Glomerular visceral epithelial cell (primary cell): ENCODE data around the gene ANKRD13A.
"Not testable (repeated sequence)": the region's sequence is repeated elsewhere in the genome, so short reads cannot be mapped to it uniquely, and the experiment has no call there.

Source experiments
- DNase-seq: peaks from one replicate; pipeline ENCODE4 v3.0.0-alpha.2; 2016; ENCODE audit errors: extremely low spot score

ANKRD13A gene

GRCh38 chr12:110007881-110008280, 8.7 kb downstream of the ANKRD13A start:
- no peak for DNase-seq

- not testable (repeated sequence) for DNase-seq
Measured at GRCh38 chr12:110008681-110009398, 9.6 kb downstream of the ANKRD13A start.

GRCh38 chr12:110010853-110011723, 11.9 kb downstream of the ANKRD13A start:
- no peak for DNase-seq

GRCh38 chr12:110012137-110012536, 12.9 kb downstream of the ANKRD13A start:
- peak; percentile 39 for DNase-seq

- DNase-seq: no peak
Measured at GRCh38 chr12:110012659-110013058, 13.4 kb downstream of the ANKRD13A start.

- no peak for DNase-seq
Measured at GRCh38 chr12:110015132-110015531, 15.9 kb downstream of the ANKRD13A start.

GRCh38 chr12:110020956-110021355, 21.7 kb downstream of the ANKRD13A start:
- no peak for DNase-seq

GRCh38 chr12:110023059-110023980, 24.1 kb downstream of the ANKRD13A start:
- DNase-seq: no peak

GRCh38 chr12:110024051-110024450, 24.8 kb downstream of the ANKRD13A start:
- DNase-seq: no peak

GRCh38 chr12:110028323-110028722, 29.1 kb downstream of the ANKRD13A start:
- no peak for DNase-seq

GRCh38 chr12:110029290-110029815, 30.1 kb downstream of the ANKRD13A start:
- no peak for DNase-seq

- no peak for DNase-seq
Measured at GRCh38 chr12:110033888-110034287, 34.7 kb downstream of the ANKRD13A start.

- no peak for DNase-seq
Measured at GRCh38 chr12:110035534-110036104, 36.4 kb downstream of the ANKRD13A start.

GRCh38 chr12:110037315-110037714, 38.1 kb downstream of the ANKRD13A start:
- DNase-seq: no peak

GRCh38 chr12:110038741-110039084, 39.5 kb downstream of the ANKRD13A start:
- no peak for DNase-seq

- DNase-seq: peak; percentile 65
Measured at GRCh38 chr12:110039085-110039807, 40.0 kb downstream of the ANKRD13A start.

- no peak for DNase-seq
Measured at GRCh38 chr12:110042264-110042663, 43.0 kb downstream of the ANKRD13A start.

- no peak for DNase-seq
Measured at GRCh38 chr12:110046451-110047187, 47.4 kb downstream of the ANKRD13A start.

GRCh38 chr12:110047297-110047940, 48.2 kb downstream of the ANKRD13A start:
- DNase-seq: no peak
